HEK293 (cell line): ENCODE measurements around the gene ATP13A3.
"Not testable (repeated sequence)": the region's sequence is repeated elsewhere in the genome, so short reads cannot be mapped to it uniquely, and the experiment has no call there.

Source experiments
- CTCF ChIA-PET: fragments of 350-600 bp; formaldehyde crosslinking; extraction: SDS; loops from one replicate; lab custom pipeline; 2021; ENCODE audit warnings: antibody characterized with exemption; lab: Yijun Ruan, JAX
- POLR2A ChIA-PET: fragments of 300-600 bp; formaldehyde crosslinking; extraction: SDS; loops from one replicate; lab custom pipeline; 2020; ENCODE audit warnings: antibody characterized with exemption, inconsistent platforms; lab: Yijun Ruan, JAX
- H3K27ac ChIP-seq: fragments of 200-500 bp; sonication (Bioruptor generic); 2 replicates; pipeline ENCODE4 v1.5.1; 2014; ENCODE audit warnings: low read depth, low read length, control low read depth, inconsistent platforms; ENCODE audit errors: extremely low read depth
- H3K36me3 ChIP-seq, 2 experiments: fragments of 200-500 bp in 1 of 2; sonication (Bioruptor generic) in 1 of 2; 1 replicate in 1 of 2; 2 replicates in 1 of 2; pipeline ENCODE4 v1.5.1; 2014 to 2017; ENCODE audit warnings: inconsistent platforms in 2 of 2, low read length in 2 of 2; ENCODE audit not compliant: control insufficient read depth in 2 of 2, insufficient read depth in 1 of 2
- H3K4me1 ChIP-seq: fragments of 200-500 bp; sonication (Bioruptor generic); 2 replicates; pipeline ENCODE4 v1.5.1; 2014; ENCODE audit warnings: mild to moderate bottlenecking, low read length, inconsistent platforms; ENCODE audit not compliant: control insufficient read depth, insufficient read depth
- H3K4me3 ChIP-seq: 2 replicates; pipeline ENCODE4 v1.5.1; 2011; ENCODE audit warnings: low read depth, mild to moderate bottlenecking, control low read depth, low read length, moderate library complexity
- H3K9me3 ChIP-seq: fragments of 200-500 bp; sonication (Bioruptor generic); 2 replicates; pipeline ENCODE4 v1.5.1; 2014; ENCODE audit warnings: low read depth, low read length, inconsistent platforms; ENCODE audit not compliant: control insufficient read depth, insufficient read depth
- GFI1B ChIP-seq: fragments of 450-650 bp; formaldehyde crosslinking; IDR thresholded peaks from 2 replicates; pipeline ENCODE4 v1.5.1; 2016; ENCODE audit warnings: missing biosample characterization, missing genetic modification characterization
- KLF1 ChIP-seq: fragments of 450-650 bp; formaldehyde crosslinking; IDR thresholded peaks from 2 replicates; pipeline ENCODE4 v1.5.1; 2016; ENCODE audit warnings: missing biosample characterization, missing genetic modification characterization
- PRDM6 ChIP-seq: fragments of 450-650 bp; formaldehyde crosslinking; IDR thresholded peaks from 2 replicates; pipeline ENCODE4 v1.5.1; 2017; ENCODE audit warnings: missing biosample characterization, missing genetic modification characterization
- SP2 ChIP-seq: fragments of 450-650 bp; formaldehyde crosslinking; IDR thresholded peaks from 2 replicates; pipeline ENCODE4 v1.5.1; 2016; ENCODE audit warnings: missing biosample characterization, missing genetic modification characterization
- SP7 ChIP-seq: fragments of 450-650 bp; formaldehyde crosslinking; IDR thresholded peaks from 2 replicates; pipeline ENCODE4 v1.5.1; 2016; ENCODE audit warnings: missing biosample characterization, missing genetic modification characterization
- WT1 ChIP-seq: fragments of 450-650 bp; formaldehyde crosslinking; IDR thresholded peaks from 2 replicates; pipeline ENCODE4 v1.5.1; 2016; ENCODE audit warnings: missing biosample characterization, missing genetic modification characterization
- ZBTB48 ChIP-seq: fragments of 450-650 bp; formaldehyde crosslinking; IDR thresholded peaks from 2 replicates; pipeline ENCODE4 v1.5.1; 2016; ENCODE audit warnings: missing biosample characterization, missing genetic modification characterization
- ZBTB8A ChIP-seq: fragments of 450-650 bp; formaldehyde crosslinking; IDR thresholded peaks from 2 replicates; pipeline ENCODE4 v1.5.1; 2016; ENCODE audit warnings: missing biosample characterization, missing genetic modification characterization
- ZNF112 ChIP-seq: fragments of 450-650 bp; formaldehyde crosslinking; IDR thresholded peaks from 2 replicates; pipeline ENCODE4 v1.5.0; 2017; ENCODE audit warnings: missing biosample characterization, missing genetic modification characterization
- ZNF24 ChIP-seq: fragments of 450-650 bp; formaldehyde crosslinking; IDR thresholded peaks from 2 replicates; pipeline ENCODE4 v1.5.1; 2016; ENCODE audit warnings: missing biosample characterization, missing genetic modification characterization
- ZNF558 ChIP-seq: fragments of 450-650 bp; formaldehyde crosslinking; IDR thresholded peaks from 2 replicates; pipeline ENCODE4 v1.5.1; 2016; ENCODE audit warnings: missing biosample characterization, missing genetic modification characterization
- ZNF626 ChIP-seq: fragments of 450-650 bp; sonication (Bioruptor Pico); formaldehyde crosslinking; IDR thresholded peaks from 2 replicates; pipeline ENCODE4 v1.5.1; 2018; ENCODE audit warnings: missing biosample characterization, missing genetic modification characterization, inconsistent platforms
- ZNF701 ChIP-seq: fragments of 450-650 bp; formaldehyde crosslinking; IDR thresholded peaks from 2 replicates; pipeline ENCODE4 v1.5.1; 2016; ENCODE audit warnings: missing biosample characterization, missing genetic modification characterization
- ZNF791 ChIP-seq: fragments of 450-650 bp; formaldehyde crosslinking; IDR thresholded peaks from 2 replicates; pipeline ENCODE4 v1.5.1; 2016; ENCODE audit warnings: missing biosample characterization, missing genetic modification characterization
- ZSCAN4 ChIP-seq: fragments of 450-650 bp; formaldehyde crosslinking; IDR thresholded peaks from 2 replicates; pipeline ENCODE4 v1.5.1; 2017; ENCODE audit warnings: missing biosample characterization, missing genetic modification characterization
- TF ChIP-seq, protein P1 (sequence below): fragments of 450-650 bp; formaldehyde crosslinking; IDR thresholded peaks from 2 replicates; pipeline ENCODE4 v1.5.1; 2016; ENCODE audit warnings: missing biosample characterization, missing genetic modification characterization
- TF ChIP-seq, protein P2 (sequence below): fragments of 450-650 bp; formaldehyde crosslinking; IDR thresholded peaks from 2 replicates; pipeline ENCODE4 v1.5.1; 2016; ENCODE audit warnings: missing biosample characterization, missing genetic modification characterization, low read depth

Gene ATP13A3

GRCh38 chr3:194482830-194483229, 4.0 kb downstream of the ATP13A3 start:
- H3K4me1 ChIP-seq, H3K27ac ChIP-seq, H3K4me3 ChIP-seq, H3K9me3 ChIP-seq, POLR2A ChIA-PET: not testable (repeated sequence)
- TF ChIP-seq KLF1 (tag by site-specific recombination): 0 out of 2 replicates have a peak, but pooled peaks have one; percentile 18
- CTCF ChIA-PET: interaction anchor here (1.1 to 3.6 kb wide), 2 partner anchors 10 to 110 kb away, joined by 4 to 25 read pairs; no protein-coding TSS in a partner anchor
- H3K36me3 ChIP-seq: peaks cover 0 to 24% of the 10 kb centered on the region in 2 experiments; a peak in 2 of 3 replicates

- ChIA-PET CTCF (no interaction called here), POLR2A (no interaction called here)
- Histone ChIP-seq H3K9me3 (no peaks in the 10 kb centered on the region), H3K36me3 (peaks cover 0 to 30% of the 10 kb centered on the region in 2 experiments; a peak in 2 of 3 replicates), H3K4me3 (no peak overlapping the region), H3K4me1 (peaks cover 10% of the 10 kb centered on the region; the same call in 1 of the 2 replicates), H3K27ac (no peak overlapping the region)
- TF ChIP-seq ZBTB48 (no peak), SP7 (tag by site-specific recombination) (peak; percentile 63)
Measured at GRCh38 chr3:194482196-194482593, 4.6 kb downstream of the ATP13A3 start.

- Histone ChIP-seq H3K27ac (no peak overlapping the region), H3K4me1 (peaks cover 10% of the 10 kb centered on the region; the same call in 1 of the 2 replicates), H3K4me3 (no peak overlapping the region), H3K36me3 (peaks cover 0 to 31% of the 10 kb centered on the region in 2 experiments; a peak in 2 of 3 replicates), H3K9me3 (no peaks in the 10 kb centered on the region)
- ChIA-PET POLR2A (no interaction called here), CTCF (interaction anchor here (0.6 kb wide), 1 partner anchor 150 kb away, joined by 5 read pairs; no protein-coding TSS in a partner anchor)
- TF ChIP-seq ZNF24 (tag by site-specific recombination): no peak
- no peak for TF ChIP-seq ZBTB8A
- peak; percentile 89 for TF ChIP-seq PRDM6 (tag by site-specific recombination)
- TF ChIP-seq ZNF701: no peak
- TF ChIP-seq, protein P1, sequence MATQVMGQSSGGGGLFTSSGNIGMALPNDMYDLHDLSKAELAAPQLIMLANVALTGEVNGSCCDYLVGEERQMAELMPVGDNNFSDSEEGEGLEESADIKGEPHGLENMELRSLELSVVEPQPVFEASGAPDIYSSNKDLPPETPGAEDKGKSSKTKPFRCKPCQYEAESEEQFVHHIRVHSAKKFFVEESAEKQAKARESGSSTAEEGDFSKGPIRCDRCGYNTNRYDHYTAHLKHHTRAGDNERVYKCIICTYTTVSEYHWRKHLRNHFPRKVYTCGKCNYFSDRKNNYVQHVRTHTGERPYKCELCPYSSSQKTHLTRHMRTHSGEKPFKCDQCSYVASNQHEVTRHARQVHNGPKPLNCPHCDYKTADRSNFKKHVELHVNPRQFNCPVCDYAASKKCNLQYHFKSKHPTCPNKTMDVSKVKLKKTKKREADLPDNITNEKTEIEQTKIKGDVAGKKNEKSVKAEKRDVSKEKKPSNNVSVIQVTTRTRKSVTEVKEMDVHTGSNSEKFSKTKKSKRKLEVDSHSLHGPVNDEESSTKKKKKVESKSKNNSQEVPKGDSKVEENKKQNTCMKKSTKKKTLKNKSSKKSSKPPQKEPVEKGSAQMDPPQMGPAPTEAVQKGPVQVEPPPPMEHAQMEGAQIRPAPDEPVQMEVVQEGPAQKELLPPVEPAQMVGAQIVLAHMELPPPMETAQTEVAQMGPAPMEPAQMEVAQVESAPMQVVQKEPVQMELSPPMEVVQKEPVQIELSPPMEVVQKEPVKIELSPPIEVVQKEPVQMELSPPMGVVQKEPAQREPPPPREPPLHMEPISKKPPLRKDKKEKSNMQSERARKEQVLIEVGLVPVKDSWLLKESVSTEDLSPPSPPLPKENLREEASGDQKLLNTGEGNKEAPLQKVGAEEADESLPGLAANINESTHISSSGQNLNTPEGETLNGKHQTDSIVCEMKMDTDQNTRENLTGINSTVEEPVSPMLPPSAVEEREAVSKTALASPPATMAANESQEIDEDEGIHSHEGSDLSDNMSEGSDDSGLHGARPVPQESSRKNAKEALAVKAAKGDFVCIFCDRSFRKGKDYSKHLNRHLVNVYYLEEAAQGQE (tag by site-specific recombination): peak; percentile 44; the same call in 1 of the 2 replicates
- no peak for TF ChIP-seq ZNF626 (tag by site-specific recombination)
- no peak for TF ChIP-seq WT1 (tag by site-specific recombination)
Measured at GRCh38 chr3:194481525-194482195, 5.1 kb downstream of the ATP13A3 start.

GRCh38 chr3:194481103-194481502, 5.7 kb downstream of the ATP13A3 start:
- H3K9me3 ChIP-seq: no peaks in the 10 kb centered on the region
- no peak overlapping the region for H3K27ac ChIP-seq
- H3K4me1 ChIP-seq: peaks cover 10% of the 10 kb centered on the region; the same call in 1 of the 2 replicates
- CTCF ChIA-PET: interaction anchor here (1.2 kb wide), 1 partner anchor 11 kb away, joined by 6 read pairs; no protein-coding TSS in a partner anchor
- POLR2A ChIA-PET: no interaction called here
- H3K4me3 ChIP-seq: no peak overlapping the region
- H3K36me3 ChIP-seq: peaks cover 0 to 31% of the 10 kb centered on the region in 2 experiments; a peak in 2 of 3 replicates
- TF ChIP-seq GFI1B (tag by site-specific recombination) (no peak), ZNF558 (tag by site-specific recombination) (no peak), ZNF112 (no peak), ZNF791 (tag by site-specific recombination) (no peak), ZSCAN4 (tag by site-specific recombination) (no peak), ZNF626 (tag by site-specific recombination) (no peak), SP2 (tag by site-specific recombination) (no peak)
- TF ChIP-seq, protein P2, sequence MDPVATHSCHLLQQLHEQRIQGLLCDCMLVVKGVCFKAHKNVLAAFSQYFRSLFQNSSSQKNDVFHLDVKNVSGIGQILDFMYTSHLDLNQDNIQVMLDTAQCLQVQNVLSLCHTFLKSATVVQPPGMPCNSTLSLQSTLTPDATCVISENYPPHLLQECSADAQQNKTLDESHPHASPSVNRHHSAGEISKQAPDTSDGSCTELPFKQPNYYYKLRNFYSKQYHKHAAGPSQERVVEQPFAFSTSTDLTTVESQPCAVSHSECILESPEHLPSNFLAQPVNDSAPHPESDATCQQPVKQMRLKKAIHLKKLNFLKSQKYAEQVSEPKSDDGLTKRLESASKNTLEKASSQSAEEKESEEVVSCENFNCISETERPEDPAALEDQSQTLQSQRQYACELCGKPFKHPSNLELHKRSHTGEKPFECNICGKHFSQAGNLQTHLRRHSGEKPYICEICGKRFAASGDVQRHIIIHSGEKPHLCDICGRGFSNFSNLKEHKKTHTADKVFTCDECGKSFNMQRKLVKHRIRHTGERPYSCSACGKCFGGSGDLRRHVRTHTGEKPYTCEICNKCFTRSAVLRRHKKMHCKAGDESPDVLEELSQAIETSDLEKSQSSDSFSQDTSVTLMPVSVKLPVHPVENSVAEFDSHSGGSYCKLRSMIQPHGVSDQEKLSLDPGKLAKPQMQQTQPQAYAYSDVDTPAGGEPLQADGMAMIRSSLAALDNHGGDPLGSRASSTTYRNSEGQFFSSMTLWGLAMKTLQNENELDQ (tag by site-specific recombination): no peak
